GM19397 (cell line): Measurements from ENCODE around the gene OR1S1.
"Not testable (repeated sequence)": the region's sequence is repeated elsewhere in the genome, so short reads cannot be mapped to it uniquely, and the experiment has no call there.

Source experiments
- ATAC-seq: cut with Tn5 transposase; IDR thresholded peaks from one replicate; pipeline ENCODE4 v1.9.1; 2021; ENCODE audit warnings: mild to moderate bottlenecking, moderate library complexity; ENCODE audit not compliant: unreplicated experiment

The OR1S1 gene

GRCh38 chr11:58212420-58212819 lies at the start of gene OR1S1:
TSS of gene OR1S1 (plus strand) at chr11:58212720.
- ATAC-seq = not testable (repeated sequence)

- no peak for ATAC-seq
These were observed 48.1 kb upstream of the OR1S1 start for GRCh38 chr11:58164389-58164788.

GRCh38 chr11:58164990-58165389 lies 47.5 kb upstream of the OR1S1 start:
- ATAC-seq = no peak

- no peak for ATAC-seq
These were observed 46.9 kb upstream of the OR1S1 start for GRCh38 chr11:58165504-58166106.

GRCh38 chr11:58177409-58178054 lies 35.0 kb upstream of the OR1S1 start:
- ATAC-seq = no peak

GRCh38 chr11:58178444-58178843 lies 34.1 kb upstream of the OR1S1 start:
- ATAC-seq = no peak

GRCh38 chr11:58179648-58180047 lies 32.9 kb upstream of the OR1S1 start:
- no peak for ATAC-seq

GRCh38 chr11:58186938-58187337 lies 25.6 kb upstream of the OR1S1 start:
- ATAC-seq = no peak

- ATAC-seq = no peak
These were observed 23.8 kb upstream of the OR1S1 start, which contains the start of gene OR9Q2 for GRCh38 chr11:58188770-58189169. TSS of gene OR9Q2 (plus strand) at chr11:58189070. CDS start at chr11:58190491, 1,421 bp downstream.

GRCh38 chr11:58192229-58192628 lies 20.3 kb upstream of the OR1S1 start:
- no peak for ATAC-seq

- ATAC-seq = no peak
These were observed 19.1 kb upstream of the OR1S1 start for GRCh38 chr11:58193391-58193790.

GRCh38 chr11:58195939-58196338 lies 16.6 kb upstream of the OR1S1 start:
- no peak for ATAC-seq

GRCh38 chr11:58199271-58199670 lies 13.2 kb upstream of the OR1S1 start:
- ATAC-seq = no peak

GRCh38 chr11:58204042-58204441 lies 8.5 kb upstream of the OR1S1 start, which contains the start of gene OR1S2:
TSS of gene OR1S2 (minus strand) at chr11:58204142. CDS start at chr11:58204142, 0 bp downstream.
- ATAC-seq = no peak

GRCh38 chr11:58216476-58216875 lies 4.0 kb downstream of the OR1S1 start:
- no peak for ATAC-seq

GRCh38 chr11:58222721-58223120 lies 10.2 kb downstream of the OR1S1 start:
- no peak for ATAC-seq

- ATAC-seq = no peak
These were observed 15.6 kb downstream of the OR1S1 start for GRCh38 chr11:58227956-58228615.

GRCh38 chr11:58243954-58244353 lies 31.4 kb downstream of the OR1S1 start:
- ATAC-seq = no peak

GRCh38 chr11:58254936-58255335 lies 42.4 kb downstream of the OR1S1 start:
- no peak for ATAC-seq

- ATAC-seq = no peak
These were observed 47.5 kb downstream of the OR1S1 start for GRCh38 chr11:58259983-58260382.
